HPDE6-E6E7 (cell line): ENCODE data around the gene RHEX.

Experiments used
- DNase-seq: peaks from one replicate; pipeline ENCODE4 v3.0.0; 2011; ENCODE audit warnings: missing footprints; ENCODE audit errors: extremely low spot score

Gene RHEX

DNA sequence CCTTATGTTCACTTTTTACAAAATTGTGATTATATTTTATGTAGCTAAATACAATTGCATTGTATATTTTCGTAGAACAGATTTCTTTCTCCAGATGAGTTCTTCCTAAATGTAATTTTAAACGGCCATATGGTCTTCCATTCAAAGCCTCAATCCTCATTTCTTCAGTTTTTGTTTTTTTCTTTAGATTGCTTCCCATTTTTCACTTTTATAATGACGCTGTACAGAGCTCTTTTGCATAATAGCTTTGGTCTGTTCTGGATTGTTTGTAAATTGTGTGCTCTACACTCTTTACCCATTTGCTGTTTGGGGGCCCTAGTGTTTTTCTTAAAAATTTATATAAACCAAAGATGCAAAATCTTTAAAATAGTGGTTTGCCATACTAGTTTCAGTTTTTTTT, 36.4 kb downstream of the RHEX start:
- DNase-seq, result no peak

DNA sequence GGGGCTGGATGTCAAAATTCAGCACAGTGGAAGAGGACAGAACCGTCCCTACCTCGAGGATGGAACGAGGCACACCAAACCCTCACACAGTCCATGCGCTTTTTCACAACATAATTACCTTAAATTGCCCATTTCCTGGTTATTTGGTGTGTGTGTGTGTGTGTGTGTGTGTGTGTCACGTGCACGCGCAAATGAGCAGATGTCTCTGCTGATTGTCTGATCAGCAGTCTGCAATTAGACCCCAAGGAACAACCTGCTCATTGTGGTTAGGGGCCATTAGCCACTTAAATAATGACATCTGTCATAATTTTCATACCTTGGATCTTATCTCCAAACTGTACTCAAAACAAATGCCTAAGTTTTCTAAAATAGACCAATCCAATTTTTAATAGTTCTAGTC, 41.1 kb downstream of the RHEX start:
- DNase-seq, result no peak

DNA sequence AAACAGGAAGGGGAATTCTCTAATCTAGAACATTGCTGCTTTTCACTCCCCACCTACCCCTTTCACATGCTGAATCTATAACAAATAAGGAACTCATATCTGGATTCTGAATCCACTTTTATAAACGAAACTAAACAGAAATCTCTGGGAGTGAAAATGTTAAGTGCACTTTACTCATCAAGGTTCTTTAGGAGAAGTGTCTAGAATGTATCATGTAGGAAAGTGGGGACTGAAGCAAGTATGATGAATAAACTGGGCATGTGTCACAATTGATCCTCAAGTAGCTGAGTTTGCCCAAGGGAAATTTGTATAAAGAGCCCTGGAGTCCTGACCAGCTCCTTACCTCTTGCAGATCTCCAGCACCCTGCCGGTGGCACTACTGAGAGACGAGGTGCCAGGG, 44.4 kb downstream of the RHEX start:
- no peak for DNase-seq

DNA sequence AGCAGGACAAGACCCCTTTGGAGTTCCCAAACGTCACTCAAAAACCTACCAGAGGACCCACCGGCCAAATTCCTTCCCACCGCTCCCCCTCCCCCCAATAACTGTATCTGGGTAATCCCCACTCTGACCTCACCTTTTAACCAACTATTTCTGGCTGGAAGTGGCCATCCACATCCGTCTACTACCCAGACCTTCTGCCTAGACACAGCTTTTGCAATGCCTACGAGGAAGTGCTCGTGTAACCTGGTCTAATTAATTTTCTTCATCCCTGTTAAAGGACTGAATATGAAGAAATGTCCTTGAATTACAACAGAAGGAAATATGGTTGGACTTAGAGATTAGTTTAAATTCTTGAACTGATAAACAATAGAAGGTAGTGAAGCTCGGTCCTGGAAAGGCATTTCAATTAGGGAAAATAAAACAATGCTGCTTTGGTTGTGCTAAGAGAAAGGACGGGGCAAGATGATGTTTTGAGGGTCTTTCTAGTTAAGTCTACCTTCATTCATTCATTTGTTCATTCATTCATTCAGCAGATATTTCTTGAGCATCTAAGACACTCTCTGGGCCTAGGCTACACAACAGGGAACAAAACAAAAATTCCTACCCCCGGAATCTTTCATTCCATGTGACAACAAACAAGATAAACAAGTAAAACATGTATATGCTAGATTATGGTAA, 45.4 kb downstream of the RHEX start:
- DNase-seq, result no peak

DNA sequence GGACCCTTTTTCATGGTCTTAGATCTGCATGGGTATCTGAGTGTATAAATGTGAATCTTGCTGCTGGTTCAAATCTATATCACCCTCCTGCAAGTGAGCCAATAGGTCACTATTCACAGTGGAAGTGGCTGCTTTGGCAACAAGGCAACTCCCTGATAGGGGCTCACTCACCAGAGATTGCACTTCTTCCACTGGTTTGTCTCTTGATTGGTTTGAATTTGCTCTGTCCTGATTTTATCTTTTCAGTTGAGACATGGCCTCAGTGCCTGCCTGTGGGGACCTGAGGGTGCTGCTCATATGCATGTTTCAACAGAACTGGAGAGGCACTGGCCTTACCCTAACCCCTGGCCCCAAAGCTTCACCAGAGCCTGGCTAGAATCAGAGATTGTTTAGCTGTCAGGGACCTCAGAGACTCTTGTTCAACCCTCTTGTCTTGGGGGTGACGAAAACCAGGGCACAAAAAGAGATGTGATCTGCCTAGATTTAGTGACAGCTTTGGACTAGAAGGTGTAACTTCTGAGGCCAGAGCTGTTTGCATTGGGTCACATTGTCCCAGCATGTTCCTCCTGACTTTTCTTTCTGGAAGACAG, 47.3 kb downstream of the RHEX start:
- DNase-seq, result no peak

- DNase-seq, result no peak
Measured at GRCh38 chr1:206101351-206102045, 48.5 kb downstream of the RHEX start.

- DNase-seq, result no peak
Measured at GRCh38 chr1:206102292-206102936, 49.4 kb downstream of the RHEX start.

- no peak for DNase-seq
Measured at GRCh38 chr1:206103979-206104378, 51.0 kb downstream of the RHEX start.

DNA sequence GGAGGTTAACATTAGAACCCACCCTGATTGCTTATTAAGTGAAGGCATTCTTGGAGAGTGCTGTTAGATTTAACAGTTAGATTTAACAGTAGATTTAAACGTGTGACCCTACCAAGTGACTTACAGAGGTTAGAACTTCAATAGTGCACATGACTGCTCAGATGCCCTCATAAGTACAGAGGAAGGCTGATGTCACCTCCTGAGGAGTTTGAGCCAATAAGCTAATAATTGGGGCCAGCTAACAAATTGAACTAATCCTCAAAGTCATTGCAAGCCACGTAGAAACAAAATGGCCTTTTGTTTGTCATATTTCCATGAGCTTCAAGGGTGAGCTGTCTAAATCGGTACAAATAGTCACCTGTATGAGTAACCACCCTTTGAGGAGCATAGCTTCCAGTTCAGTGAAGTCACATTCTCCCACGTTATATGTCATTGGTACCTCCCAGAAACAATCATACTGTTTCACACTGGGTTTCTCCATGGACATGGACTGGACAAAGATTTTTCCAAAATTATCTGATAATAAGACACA, 52.6 kb downstream of the RHEX start:
- no peak for DNase-seq

DNA sequence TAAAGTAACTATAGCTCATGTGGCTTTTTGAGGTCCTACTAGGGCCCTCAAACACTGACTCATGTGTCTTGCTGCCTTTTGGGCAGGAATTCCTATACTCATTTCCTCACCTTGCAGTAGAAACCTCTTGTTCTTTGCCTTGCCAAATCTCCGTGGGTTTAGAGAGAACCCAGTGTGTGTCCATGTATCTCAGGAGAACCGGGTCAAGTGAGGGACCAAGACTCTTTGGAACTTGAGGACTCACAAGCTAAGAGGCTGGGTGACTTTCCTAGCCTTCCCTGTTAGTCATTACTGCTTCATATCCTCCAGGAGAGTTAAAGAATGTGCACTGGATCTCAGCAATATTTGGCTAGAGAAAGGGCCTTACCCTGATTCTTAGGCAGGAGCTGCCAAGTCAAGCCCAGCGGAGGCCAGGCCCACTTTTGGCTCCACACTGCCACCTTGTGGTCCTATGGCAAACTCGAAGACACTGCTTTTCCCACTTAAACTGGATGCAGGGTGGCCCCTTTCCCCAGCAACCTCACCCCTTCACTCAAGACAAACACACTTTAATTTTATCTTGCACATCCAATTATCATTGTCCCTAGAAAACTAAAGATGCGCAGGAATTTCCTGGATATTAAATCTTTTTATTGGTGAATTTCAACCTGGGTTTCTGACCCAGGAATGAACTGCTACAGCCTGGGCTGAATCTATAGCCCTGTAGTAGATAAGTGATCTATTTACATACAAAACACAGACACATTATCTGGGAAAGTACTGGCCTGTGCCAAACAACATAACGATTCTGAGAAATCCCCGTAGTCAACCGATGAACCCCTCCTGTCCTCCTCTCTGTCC, 53.6 kb downstream of the RHEX start:
- peak; percentile 71 for DNase-seq

- DNase-seq, result no peak
Measured at GRCh38 chr1:206107168-206107544, 54.2 kb downstream of the RHEX start.

- no peak for DNase-seq
Measured at GRCh38 chr1:206108635-206109034, 55.7 kb downstream of the RHEX start.

DNA sequence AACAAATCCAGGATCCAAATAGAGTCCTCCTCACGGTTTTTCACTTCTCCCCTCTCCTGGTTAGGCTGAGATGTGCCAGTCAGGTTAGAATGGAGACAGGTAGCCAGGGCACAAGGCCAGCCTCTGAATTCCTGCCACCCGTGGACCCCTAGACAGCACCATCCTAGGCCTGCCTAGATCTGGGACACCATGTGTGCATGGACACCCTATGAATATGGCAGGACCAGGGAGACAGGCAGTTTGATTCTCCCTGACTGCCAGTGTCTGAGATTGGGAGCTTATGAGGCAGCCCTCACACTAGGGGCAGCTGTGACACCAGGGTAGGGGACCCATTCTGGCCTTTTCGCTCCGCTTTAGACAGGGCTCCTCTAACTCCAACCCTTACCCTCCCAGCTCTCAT, 56.7 kb downstream of the RHEX start:
- no peak for DNase-seq

DNA sequence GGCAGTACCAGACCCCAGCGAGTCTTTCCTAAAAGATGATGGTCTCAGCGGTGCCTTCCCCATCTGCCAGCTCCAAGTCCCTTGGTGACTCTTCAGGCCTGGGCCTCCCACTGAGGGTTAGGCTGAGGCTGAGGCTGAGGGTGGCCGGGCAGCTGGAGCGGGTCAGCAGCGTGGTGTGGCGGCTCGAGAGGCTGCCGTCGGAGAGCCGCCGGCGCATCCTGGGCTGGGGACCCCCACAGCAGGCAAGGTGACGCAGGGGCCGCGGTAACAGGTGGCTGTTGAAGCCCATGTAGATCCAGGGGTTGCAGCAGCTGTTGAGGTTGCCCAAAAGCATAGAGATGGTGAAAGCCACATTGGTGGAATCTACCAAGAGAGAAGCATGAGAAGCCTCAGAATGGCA, 57.2 kb downstream of the RHEX start:
- no peak for DNase-seq

GRCh38 chr1:206110820-206111219, 57.8 kb downstream of the RHEX start:
- DNase-seq, result no peak

DNA sequence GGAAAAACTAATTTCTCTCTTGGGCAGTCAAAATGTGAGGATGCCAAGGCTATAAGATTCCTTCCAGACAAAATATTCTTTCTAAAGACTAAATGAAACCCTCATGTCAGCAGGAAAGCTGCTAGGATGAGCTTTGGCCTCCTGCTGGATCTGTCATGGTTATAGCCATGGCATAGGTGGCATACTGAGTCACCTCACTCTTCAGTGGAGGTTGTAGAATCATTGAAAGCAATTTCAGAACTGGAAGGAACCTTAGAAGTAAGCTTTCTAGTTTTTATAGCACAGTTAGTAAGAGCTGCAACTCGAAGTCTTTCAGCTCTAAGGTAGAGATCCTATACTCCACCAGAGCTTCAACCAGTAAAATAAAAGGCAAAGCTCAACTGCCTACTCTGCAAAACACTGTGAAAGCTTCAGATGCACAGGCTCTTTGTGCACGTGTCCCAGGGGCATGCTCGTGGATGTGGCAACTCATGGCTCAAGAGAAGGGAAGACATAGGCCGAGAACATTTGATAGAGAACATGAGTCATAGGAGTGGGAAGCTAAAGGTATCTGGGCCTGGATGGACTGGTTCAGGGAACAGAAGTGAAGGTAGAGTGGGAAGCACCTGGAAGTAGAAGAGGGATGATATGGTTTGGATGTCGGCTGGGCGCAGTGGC, 58.4 kb downstream of the RHEX start:
- no peak for DNase-seq

- DNase-seq, result no peak
Measured at GRCh38 chr1:206112600-206113301, 59.8 kb downstream of the RHEX start.

- DNase-seq, result no peak
Measured at GRCh38 chr1:206114692-206115640, 62.0 kb downstream of the RHEX start.

GRCh38 chr1:206115791-206116190, 62.8 kb downstream of the RHEX start:
- DNase-seq, result no peak
